GM15510 (cell line): ENCODE measurements around the gene PEMT.

Source experiments
- POLR2A ChIP-seq: IDR thresholded peaks from 3 replicates; pipeline ENCODE4 v1.6.1; 2011; ENCODE audit warnings: borderline replicate concordance; ENCODE audit not compliant: insufficient read length; ENCODE audit errors: extremely low read depth

Gene PEMT

DNA sequence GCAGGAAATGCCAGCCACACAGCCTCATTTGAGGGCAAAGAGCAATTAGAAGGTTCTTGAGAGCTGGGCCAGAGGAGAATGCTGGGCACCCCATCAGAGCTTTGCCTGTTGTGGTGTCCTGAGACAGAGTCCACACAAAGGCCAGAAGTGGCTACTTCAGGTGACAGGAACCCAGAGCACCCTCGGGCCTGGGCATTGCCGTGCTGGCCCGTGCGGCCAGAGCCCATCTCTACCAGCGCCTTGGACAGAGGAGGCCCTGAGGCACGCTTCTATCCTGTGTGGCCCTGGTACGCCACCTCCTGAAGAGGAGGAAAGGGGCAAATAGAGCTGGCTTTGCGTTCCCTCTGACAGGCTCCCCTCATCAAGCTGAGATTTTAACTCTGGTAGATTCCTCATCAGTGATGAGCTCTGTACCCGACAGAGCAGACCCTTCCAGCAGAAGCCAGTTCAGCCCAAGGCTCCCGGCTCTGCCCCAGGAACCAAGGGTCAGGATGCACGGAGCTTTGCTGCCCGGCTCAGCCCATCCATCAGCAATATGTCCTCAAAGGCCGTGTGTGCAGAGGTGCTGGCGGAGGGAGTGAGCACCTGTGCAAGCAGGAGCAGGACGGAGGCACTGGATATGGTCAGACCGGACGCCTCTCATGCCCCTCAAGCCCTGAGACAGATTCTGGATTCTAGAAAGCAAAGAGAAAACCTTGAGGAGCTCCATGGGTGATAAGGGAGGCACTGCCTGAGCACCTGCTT, 91.9 kb downstream of the PEMT start:
- no peak for TF ChIP-seq POLR2A

DNA sequence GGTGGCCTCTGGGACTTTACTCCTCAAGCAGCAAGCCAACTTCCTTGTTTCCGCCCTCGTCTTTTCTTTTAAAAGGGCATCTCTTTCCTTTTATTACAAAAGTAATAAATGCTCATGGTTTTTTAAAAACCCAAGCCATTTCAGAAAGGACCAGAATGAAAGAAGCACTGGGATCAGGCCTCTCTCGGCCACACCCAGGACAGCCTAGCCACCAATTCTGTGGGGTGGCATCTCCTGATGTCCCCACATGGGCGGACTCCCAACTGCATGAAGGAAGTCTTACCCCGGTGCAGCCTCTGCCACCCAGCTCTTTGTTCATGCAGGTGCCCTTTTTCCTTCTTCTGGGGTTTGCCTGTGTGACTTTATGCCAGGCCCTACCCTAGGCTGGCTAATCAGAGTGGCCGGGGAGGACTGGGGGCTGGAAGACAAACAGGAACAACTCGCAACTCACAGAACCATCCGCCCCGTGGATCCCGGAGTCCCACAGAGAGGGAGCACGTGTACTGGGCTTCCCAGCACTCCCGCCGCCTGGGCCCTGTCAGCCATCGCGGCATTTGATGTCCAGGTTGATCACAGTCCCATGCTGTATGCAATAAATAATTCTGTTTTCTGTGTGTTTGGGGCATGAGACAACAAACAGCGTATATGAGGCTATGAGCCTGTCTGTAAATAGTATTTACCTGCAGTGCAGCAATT, 92.8 kb downstream of the PEMT start:
- no peak for TF ChIP-seq POLR2A

DNA sequence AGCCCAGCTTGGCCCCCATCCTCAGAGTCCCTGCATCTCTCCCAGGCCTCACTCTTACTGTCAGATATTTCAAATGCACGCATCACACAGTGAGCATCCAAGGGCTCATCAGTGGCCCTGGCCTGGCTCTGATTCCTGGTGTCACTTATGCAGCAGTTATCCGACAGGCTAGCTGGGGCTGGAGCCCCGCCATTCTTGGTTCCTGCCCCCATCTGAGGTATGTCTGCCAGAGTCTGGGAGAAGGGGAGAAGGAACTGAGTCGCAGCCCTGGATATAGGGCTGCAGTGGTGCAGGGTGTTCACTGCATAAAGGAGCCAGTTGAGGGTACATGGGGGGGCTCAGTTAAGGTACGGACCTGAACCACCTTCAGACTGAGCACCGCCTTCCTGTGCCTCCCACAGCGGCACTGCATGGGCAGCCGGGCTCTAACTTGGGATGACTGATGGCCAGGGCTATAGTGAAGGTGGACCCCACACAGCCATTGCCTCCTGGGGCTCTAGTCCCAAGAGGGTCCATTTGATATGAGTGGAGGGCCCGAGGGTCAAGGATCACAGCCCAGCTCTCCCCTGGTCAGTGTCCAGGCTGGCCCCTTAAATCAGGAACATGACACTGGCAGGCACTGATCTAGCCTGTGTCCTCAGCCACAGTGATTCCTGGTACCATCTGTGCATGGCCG, 93.5 kb downstream of the PEMT start:
- no peak for TF ChIP-seq POLR2A

DNA sequence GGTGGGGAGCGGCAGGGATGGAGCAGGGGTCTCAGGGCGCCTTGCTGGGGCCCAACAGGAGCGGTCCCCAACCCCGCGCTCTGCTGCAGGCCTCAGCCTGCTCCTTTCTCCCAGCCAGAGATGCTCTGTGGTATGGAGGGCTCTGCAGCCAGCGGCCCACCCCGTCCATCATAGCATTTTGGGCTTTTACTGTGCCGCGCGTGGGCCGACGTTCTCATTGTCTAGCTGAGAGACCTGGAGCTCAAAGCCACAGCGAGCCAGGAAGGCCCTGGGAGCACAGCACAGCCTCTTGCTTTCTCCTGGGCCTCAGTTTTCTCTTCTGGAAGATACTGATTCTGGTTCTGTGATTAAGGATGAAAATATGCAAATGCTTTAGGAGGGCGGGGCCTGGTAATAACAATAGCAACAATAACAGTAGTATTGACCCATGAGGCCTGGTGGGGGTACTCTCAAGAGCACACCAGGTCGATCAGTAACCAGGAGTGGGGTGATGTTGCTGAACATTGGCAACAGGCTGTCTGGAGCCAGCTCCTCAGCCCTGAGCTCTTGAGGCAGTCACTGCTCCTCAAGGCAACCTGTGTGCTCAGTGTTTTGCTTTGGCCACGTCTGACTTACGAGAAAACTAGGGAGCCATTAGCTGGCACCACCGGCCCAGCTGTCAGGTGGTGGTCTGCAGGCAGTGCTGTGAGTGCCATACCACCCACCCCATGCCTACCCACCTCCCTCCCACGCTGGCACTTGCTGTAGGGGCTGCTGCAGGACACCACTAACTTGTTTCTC, 94.3 kb downstream of the PEMT start:
- no peak for TF ChIP-seq POLR2A

DNA sequence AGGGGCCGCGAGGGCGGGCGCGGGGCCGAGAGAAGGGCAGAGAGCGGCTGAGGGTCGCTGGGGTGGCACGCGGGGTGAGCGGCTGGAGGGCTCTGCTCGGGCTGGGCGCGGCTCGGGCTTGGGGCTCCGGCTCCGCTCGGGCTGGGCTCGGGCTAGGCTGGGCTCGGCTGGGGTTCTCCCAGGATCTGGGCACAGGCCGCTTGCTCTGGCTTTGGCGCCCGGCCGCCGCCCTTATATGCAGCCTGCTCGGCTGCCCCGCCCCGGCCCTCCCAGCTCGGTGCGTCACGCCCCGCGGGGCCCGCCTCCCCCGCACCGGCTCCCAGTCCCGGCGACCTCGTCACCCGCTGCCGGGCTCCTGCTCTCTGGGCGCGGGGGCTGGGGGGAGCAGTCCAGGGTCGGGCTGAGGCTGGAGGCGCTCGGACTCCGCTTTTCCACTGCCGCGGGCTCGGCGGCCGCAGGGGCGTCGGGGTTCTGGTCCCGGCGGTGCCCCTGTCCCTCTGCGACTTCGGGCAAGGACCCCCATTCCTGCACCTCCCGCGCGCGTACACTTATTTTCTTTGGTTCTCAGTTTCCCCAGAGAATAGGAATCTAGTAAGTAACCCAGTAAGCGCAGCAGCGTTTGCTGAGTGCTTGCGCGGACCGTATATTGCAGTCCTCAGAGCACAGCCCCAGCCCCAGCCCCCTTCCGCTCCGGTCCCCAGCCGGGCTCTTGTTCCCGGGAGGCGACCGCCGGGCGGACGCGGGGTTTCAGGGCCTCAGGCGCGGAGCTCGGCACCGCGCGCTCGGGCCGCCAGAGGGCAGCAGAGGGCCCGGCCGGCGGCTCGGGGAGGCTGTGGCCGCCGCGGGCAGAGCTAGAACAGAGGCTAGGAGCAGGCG, 95.1 kb downstream of the PEMT start, which contains the start of gene RASD1:
Gene RASD1, minus strand, starts transcription at position 207 of the 876 bp plus-strand sequence. CDS start 214 bp downstream, outside the sequence.
- TF ChIP-seq POLR2A, result peak; percentile 4

DNA sequence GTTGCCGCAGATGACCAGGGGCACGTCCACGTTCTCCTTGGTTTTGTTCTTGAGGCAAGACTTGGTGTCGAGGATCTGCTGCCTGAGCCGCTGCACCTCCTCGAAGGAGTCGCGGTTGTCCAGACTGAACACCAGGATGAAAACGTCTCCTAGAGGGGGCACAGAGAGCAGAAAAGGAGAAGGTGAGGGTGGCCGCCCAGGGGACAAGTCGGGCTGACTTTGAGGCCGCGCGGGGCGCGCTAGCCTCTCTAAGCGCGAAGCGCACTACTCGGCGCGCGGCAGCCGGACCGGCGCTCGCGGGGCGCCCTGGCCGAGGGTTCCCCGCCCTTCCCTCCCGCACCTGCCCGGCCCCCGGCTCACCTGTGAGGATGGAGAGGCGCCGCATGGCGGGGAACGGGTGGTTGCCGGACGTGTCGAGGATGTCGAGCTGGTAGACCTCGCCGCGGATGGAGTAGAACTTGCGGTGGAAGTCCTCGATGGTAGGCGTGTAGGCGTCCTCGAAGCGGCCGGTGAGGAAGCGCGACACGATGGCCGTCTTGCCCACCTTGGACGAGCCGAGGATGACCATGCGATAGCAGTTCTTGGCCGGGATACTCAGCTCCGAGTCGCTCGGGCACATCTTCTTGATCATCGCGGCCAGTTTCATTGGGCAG, 95.8 kb downstream of the PEMT start:
- no peak for TF ChIP-seq POLR2A

DNA sequence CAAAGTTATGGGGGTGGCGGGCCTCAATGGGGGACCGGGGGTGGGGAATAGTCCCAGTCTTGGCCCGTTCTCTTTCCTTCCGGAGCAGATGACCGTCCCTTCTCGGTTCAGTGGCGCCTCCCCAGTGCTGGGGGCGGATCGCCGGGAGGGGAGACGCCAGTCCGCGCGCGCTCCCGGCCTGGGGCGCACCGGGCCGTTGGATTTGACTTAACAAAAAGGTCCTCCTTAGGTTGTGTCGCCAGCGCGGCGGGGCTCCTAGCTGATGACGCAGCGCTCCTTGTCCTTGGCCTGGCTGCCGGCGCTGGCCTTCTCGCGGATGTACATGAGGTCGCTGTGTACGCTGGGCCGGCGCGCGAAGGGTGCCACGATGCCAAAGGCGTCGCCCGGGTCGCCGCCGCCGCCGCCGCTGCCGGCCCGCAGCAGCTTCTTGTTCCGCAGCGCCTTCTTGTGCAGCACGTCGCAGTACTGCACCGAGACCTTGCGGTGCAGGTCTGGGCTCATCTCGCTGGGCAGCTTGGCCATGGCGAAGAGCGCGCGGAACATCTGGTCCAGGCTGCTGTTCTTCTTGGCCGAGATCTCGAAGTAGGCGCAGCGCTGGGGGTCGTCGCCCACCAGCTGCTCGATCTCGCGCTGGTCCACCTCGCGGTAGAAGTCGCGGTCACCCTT, 96.5 kb downstream of the PEMT start:
- TF ChIP-seq POLR2A, result no peak

DNA sequence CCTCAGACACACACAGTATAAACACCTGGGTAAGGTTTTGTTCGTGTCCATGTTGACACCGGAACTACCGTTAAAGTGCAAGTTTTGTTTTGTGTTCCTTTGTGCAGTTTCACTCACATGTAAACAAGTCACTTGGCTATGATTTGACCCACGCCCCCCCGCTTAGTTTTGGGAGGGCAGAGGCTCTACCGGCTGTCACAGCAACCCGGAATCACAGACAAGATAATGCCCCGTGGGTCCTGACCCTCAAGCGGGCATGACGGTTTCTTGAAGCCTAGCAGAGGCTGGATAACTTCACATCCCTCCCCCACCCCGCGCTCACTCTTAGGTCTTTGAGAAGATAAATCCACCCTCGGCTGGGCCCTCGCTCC, 97.0 kb downstream of the PEMT start:
- no peak for TF ChIP-seq POLR2A

DNA sequence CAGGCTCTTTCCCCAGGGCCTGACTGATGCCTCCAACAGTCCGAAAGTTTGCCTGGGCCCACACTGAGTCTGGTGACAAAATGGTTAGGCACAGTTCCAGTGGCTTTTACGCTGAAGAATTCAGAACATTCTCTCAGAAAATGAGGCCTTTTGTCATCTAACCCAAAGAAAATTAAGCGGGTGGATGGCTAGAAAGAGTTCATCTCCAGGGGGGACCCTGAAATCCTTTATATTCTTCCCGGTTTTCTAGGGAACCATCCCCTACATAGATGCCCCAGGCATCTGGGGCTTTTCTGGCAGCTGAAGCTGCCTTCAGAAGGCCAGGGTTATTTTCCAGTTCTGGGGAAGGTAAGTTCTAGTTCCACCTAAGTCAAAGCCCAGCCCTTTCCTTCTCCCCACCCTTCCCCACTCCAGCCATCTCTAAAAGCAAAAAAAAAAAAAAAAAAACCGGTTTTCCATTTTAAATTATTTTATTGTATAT, 97.5 kb downstream of the PEMT start:
- TF ChIP-seq POLR2A, result no peak

DNA sequence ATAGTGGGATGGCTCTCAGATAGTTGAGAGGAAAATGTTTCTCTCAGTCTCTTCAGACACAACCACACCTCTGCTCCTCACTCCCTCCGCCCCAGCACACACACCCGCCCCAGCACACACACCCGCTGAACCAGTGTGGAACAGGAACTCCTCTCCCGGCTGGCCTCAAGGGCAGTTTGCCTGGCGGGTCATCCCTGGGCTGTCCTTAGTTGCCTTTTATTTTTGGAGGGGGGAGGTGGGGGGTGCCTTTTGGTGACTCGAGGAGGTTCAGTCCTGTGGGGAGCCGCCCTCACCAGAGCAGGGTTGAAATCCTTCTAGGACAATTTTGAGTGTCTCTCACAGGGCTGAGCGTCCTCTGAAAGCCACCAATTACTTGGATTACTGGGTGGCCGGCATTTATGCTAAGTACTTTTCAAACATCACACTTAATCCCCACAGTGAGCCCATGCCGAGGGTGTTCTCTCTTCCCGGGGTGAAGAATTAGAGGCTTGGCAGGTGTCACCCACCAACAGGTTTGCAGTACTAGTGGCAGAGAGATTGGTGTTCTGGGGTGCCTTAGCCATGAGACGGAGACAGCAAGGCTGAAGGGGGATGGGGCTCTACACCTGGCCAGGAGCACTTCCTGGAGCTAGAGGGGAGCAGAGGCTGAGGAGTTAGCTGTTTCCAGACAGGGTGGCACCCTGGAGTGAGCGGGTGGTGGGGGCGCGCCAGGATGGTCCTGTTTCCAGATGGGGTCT, 98.1 kb downstream of the PEMT start:
- TF ChIP-seq POLR2A, result no peak

DNA sequence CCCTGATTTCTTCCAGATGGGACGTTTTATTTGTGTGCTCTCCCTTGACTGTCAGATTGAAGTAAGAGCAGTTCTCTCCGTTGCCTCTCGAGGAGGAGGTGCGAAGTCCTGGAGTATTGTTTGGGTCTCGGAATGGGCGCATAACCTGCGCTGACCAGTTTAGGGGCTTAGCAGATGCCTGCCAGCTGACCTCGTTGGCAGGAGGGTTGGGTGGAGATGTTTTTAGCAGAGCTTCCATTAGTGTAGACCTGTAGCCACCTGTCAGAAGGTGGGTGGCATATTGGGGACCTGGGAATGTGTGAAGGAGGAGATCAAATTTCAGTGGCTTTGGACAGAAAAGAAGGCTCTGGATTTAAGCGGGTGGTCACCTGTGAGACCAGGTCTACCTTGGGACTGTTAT, 98.9 kb downstream of the PEMT start:
- no peak for TF ChIP-seq POLR2A

DNA sequence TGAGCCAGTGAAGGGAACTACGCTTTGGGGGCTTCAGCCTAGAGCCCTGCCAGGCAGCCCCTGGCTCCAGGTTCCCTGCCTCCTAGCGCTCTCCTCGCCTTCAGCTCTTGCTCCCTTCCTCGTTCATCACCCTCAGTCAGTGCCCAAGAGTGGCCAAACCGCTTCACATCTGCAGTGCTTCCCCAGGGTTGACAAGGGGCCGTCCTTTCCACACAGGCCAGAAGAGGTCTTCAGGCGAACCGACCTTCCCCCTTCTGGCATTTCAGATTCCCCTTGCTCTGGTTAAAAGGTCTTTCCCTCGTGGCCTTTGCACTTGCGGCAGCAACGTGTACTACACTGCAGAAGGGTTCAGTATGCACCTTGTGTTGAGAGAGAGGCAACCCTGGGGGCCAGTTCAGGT, 99.4 kb downstream of the PEMT start:
- no peak for TF ChIP-seq POLR2A

DNA sequence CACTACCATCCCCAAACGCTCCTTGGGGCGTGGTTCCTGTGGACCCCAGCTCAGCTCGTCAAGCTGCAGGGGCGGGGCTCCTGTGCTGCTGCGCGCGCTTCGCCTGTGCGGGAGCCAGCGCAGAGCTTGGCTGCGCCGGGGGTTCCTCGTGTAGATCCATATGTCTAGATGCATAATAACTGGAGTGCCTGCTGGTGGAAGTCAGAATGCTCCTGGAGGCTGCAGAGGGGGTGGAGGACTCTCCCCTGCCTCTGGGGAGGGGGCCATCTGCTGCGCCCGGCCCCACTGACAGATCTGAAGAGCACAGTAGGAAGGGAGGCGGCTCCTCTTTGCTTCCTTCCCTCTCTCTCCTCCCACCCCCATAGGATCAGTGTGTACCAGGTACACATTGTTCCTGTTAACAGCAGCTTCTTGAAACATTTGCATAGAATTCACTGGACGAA, 99.9 kb downstream of the PEMT start:
- TF ChIP-seq POLR2A, result no peak

DNA sequence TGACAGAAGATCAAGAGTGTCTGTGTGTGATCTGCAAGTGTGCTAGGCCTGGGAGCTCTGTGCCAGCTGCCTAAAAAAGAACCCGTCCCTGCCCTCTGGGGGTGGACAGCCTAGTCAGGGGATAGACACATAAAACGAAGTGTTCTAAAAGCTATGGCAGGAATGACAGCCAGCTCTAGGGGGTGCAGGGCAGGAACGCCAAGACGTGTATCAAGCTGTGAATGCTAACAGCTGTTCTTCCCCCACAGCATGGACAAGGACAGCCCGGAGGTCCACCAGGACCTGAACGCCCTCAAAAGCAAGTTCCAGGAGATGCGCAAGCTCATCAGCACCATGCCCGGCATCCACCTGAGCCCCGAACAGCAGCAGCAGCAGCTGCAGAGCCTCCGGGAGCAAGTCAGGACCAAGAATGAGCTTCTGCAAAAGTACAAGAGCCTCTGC, 100.5 kb downstream of the PEMT start:
- TF ChIP-seq POLR2A, result no peak
